A673 (cell line): ENCODE measurements around the gene SPDYA.

Experiments
- EZH2 ChIP-seq: fragments of 200-600 bp; sonication (generic); IDR thresholded peaks from 2 replicates; pipeline ENCODE4 v1.6.1; 2017; ENCODE audit warnings: borderline replicate concordance, low read depth, mild to moderate bottlenecking, mixed read lengths, antibody characterized with exemption, low read length; ENCODE audit not compliant: poor library complexity, severe bottlenecking
- TF ChIP-seq, protein P1 (sequence below): fragments of 300-800, 200-600 bp; sonication (generic); conservative IDR thresholded peaks from 2 replicates; pipeline ENCODE4 v1.5.1; 2017; ENCODE audit warnings: low read depth, mild to moderate bottlenecking, antibody characterized with exemption, low read length, moderate library complexity, mixed read lengths

DNA sequence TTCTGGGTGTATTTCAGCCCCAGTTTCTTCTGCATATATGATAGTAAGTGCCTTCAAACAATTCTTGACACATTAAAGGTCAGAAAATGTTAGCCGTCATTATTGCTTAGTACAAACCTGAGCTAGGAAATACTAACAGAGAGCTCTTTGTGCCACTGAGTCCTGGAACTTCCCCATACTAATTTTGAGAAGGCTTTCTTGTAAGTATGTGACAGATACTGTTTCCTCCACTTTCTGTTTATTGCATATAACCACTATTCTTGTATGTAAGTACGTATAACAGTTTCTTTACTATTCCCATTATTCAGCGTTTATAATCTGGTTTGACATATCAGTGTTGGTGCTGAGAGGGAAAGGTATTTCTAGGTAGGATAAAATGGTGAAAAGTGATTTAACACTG lies 49.2 kb upstream of the SPDYA start:
- TF ChIP-seq, protein P1, sequence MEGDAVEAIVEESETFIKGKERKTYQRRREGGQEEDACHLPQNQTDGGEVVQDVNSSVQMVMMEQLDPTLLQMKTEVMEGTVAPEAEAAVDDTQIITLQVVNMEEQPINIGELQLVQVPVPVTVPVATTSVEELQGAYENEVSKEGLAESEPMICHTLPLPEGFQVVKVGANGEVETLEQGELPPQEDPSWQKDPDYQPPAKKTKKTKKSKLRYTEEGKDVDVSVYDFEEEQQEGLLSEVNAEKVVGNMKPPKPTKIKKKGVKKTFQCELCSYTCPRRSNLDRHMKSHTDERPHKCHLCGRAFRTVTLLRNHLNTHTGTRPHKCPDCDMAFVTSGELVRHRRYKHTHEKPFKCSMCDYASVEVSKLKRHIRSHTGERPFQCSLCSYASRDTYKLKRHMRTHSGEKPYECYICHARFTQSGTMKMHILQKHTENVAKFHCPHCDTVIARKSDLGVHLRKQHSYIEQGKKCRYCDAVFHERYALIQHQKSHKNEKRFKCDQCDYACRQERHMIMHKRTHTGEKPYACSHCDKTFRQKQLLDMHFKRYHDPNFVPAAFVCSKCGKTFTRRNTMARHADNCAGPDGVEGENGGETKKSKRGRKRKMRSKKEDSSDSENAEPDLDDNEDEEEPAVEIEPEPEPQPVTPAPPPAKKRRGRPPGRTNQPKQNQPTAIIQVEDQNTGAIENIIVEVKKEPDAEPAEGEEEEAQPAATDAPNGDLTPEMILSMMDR: no peak
- TF ChIP-seq EZH2: no peak
